22Rv1 (cell line): ENCODE data around the gene ACAD9.
A peak's percentile ranks its signal among the peaks of the same experiment; 100 is the strongest.

Experiments used
- H3K27ac ChIP-seq: fragments of 450-650 bp; 2 replicates; pipeline ENCODE4 v1.5.1; 2017
- ZFX ChIP-seq: fragments of 450-650 bp; IDR thresholded peaks from 2 replicates; pipeline ENCODE4 v1.6.1; 2017; ENCODE audit warnings: antibody characterized with exemption, borderline replicate concordance
- TF ChIP-seq, protein P1 (sequence below): fragments of 450-650 bp; IDR thresholded peaks from 2 replicates; pipeline ENCODE4 v1.5.1; 2017; ENCODE audit warnings: mild to moderate bottlenecking

ACAD9 gene

DNA sequence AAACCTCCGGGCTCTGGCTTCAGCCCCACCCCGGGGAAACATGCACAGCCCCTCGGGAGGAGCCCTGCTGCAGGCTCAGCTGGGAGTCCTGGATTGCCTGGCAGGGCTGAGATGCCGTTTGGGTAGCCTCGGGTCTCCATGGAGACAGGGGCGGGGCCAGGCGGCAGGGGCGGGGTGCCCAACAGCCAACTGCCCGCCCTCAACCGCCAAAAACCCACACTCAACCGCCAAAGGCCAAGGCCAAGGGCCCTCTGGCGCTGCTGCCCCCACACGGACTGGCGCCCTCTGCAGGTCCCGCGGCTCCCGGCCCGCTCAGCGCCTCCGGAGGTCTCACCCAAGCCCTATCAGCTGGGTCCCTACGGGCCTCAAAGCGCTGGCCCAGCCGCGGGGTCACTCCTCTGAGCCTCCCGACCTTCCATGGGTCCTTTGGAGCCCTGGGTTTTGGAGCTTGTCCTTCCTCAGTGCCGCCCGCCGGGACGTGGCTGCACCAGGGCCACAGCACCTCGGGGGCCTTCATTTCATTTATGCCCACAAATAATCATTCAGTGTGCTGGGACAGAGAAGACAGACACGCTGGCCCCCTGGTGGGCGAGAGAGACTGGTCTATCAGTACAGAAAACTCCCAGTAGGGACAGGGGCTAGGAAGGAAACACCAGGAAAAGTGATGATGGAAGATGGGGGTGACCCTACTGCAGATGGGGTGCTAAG, 33.5 kb upstream of the ACAD9 start:
- H3K27ac ChIP-seq = peak overlapping the region; percentile 42

DNA sequence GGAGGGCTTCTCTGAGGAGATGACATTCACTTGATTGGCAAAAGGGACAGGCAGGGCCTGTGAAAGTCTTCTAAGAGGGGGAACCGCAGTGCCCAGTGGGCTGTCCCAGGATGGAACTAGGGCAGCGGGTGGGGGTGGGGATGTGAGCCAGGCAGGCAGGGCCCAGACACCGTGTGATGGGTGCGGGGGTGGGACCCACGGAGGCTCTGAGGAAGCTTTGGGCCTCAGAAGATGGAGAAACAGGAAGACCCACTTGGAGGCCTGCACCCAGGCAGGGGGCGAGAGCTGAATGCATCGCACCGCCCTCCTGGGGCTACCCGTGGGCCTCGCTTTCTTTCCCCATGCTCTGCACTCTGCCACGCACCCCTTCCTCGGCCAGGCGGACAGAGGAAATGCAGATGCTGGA, 32.9 kb upstream of the ACAD9 start:
- TF ChIP-seq, protein P1, sequence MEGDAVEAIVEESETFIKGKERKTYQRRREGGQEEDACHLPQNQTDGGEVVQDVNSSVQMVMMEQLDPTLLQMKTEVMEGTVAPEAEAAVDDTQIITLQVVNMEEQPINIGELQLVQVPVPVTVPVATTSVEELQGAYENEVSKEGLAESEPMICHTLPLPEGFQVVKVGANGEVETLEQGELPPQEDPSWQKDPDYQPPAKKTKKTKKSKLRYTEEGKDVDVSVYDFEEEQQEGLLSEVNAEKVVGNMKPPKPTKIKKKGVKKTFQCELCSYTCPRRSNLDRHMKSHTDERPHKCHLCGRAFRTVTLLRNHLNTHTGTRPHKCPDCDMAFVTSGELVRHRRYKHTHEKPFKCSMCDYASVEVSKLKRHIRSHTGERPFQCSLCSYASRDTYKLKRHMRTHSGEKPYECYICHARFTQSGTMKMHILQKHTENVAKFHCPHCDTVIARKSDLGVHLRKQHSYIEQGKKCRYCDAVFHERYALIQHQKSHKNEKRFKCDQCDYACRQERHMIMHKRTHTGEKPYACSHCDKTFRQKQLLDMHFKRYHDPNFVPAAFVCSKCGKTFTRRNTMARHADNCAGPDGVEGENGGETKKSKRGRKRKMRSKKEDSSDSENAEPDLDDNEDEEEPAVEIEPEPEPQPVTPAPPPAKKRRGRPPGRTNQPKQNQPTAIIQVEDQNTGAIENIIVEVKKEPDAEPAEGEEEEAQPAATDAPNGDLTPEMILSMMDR = no peak
- TF ChIP-seq ZFX = no peak
- H3K27ac ChIP-seq = peak overlapping the region; percentile 42; the same call in 1 of the 2 replicates

More for the DNA sequence above, 33.5 kb upstream of the ACAD9 start:
- no peak for TF ChIP-seq ZFX
- TF ChIP-seq, protein P1 = peak; percentile 83

DNA sequence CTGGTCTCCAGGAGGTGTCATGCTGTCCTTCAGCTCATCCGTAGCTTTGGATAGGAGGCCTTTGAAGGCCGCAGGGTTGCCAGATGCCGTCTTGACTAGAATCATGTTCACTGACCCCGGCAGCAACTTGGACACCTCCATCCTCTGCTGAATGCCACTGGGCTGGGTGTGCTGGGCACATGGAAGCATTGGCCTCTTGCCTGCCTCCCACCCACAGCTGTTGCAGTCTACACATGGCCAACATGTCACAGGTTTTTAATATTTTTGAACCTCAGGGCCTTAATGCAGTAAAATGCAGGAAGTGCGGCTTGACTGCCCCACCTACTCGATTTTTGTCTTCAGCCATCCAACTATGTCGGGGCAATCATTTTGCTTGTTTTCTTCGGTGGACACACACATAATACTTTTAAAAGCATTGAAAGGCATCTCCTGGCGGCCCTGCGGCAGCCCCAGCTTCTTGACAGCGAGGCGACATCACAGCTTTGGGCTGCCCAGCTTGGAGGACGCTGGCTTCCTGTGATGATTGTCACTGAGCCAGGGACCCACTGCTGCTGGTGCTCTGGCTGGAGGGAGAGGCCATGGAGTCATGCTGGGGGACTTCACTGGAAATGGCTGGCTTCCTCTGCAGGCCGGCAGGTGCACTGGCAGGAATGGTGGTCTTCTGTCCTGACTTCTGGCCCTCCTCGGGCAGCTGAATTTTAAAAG, 31.6 kb upstream of the ACAD9 start:
- H3K27ac ChIP-seq = no peak overlapping the region
- TF ChIP-seq, protein P1 = no peak
- TF ChIP-seq ZFX = no peak

DNA sequence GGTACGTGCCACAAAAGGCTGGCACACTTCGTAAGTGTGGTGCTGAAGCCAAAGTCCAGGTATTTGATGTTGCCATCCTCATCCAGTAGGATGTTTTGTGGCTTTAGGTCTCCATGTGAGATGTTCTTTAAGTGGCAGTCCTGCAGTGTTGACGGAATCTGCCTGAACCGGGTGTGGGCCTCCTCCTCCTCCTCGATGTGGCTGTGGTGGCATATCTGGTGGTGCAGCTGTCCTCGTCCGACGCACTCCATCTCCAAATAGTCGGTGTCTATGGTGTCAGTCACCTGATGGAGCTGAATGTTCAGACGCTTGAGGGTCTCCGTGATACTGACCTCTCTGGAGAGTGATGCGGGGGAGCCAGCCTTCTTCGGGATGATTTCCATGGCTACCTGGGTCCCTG, 30.5 kb upstream of the ACAD9 start:
- TF ChIP-seq ZFX = no peak
- no peak overlapping the region for H3K27ac ChIP-seq

DNA sequence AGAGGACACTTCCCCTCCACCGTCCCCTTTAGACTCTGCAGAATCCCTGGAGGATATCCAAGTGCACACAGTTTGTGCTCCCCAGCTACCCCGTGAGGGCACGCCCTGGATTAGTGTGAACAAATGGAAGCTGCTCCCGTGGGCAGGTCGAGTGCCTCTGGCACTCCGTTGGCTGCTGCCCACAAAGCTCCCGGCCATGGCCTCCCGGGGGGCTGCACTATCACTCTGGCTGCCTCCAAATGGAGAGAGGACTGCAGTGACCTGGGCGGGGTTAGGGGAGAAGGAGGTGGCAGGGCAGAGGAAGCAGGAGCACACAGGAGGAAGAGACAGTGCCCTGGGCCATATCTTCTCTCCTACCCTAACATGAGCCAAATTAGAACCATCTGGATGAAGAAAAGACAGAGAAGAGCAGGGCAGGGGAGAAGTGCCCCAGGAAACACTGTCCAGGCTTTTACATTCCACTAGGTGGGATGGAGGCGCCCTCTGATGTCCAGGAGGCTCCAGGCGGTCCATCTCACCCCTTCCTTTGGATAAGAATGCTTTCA, 29.4 kb upstream of the ACAD9 start:
- TF ChIP-seq ZFX = no peak
- TF ChIP-seq, protein P1 = no peak
- no peak overlapping the region for H3K27ac ChIP-seq

DNA sequence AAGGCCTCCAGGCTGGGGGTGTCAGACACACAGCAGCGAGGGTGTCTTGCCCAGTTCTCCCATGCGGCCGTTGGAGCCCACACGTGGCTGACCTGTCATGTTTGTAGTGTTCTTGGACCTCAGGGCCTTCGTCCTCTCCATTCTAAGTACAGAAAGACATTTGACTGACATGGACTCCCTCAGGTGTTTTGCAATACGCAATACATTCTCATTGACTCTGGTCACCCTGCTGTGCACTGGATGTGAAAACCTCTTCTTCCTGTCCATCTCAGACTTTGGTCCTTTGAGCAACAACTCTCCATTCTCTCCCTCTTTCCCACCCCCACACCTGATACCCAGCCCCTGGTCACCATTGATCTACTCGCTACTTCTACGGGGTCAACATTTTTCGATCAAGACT, 28.9 kb upstream of the ACAD9 start:
- TF ChIP-seq, protein P1 = no peak
- no peak for TF ChIP-seq ZFX
- H3K27ac ChIP-seq = no peak overlapping the region

DNA sequence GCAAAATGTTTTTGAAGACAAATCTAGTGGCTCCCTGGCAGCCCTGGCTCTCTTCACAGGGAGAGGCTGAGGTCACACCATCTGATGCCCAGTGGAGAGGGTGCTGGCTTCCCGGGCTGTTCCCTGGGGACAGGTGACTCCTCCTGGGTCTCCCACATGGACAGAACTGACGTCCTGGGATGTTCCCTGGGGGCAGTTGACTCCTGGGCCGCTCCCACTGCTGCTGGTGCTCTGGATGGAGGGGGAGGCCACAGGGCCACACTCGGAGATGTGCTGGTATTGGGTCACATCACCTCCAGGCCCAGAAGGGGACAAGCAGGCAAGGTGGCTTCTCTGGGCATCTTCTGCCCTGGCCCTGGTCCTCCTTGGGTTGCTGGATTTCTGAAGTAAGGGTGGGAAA, 27.8 kb upstream of the ACAD9 start:
- TF ChIP-seq ZFX = no peak
- TF ChIP-seq, protein P1 = no peak
- H3K27ac ChIP-seq = no peak overlapping the region
